Kidney (tissue), 14 donors: ENCODE data around the gene SLC23A3. TPM values are rescaled to one million over a fixed set of nuclear protein-coding genes. Genes with fewer than 3 reads are reported as not detected.

Experiments used
- DNase-seq, 5 donors: peaks; one replicate each; pipeline ENCODE4 v3.0.0-alpha.2; 2013 to 2020
- FAIRE-seq: peaks from 2 replicates; lab custom pipeline; 2012; peaks lifted over from hg19 to GRCh38; lab: Jason Lieb, UNC
- H3K27ac ChIP-seq, 2 donors: one replicate each; pipeline ENCODE4 v1.7.0; 2013; ENCODE audit warnings: low read depth in 2 of 2, low read length in 2 of 2, inconsistent platforms in 1 of 2
- H3K27me3 ChIP-seq: one replicate; pipeline ENCODE4 v1.7.1; 2013; ENCODE audit warnings: low read length, inconsistent platforms; ENCODE audit not compliant: control insufficient read depth, insufficient read depth
- H3K36me3 ChIP-seq, 3 donors: one replicate each; pipeline versions ENCODE4 v1.7.0 to v1.7.1; 2013; ENCODE audit warnings: low read length in 3 of 3, control low read depth in 1 of 3, inconsistent platforms in 1 of 3; ENCODE audit not compliant: insufficient read depth in 3 of 3, control insufficient read depth in 2 of 3
- H3K4me1 ChIP-seq, 3 donors: one replicate each; pipeline versions ENCODE4 v1.7.0 to v1.7.1; 2013; ENCODE audit warnings: low read length in 3 of 3, inconsistent platforms in 1 of 3, low read depth in 1 of 3; ENCODE audit not compliant: control insufficient read depth in 2 of 3, insufficient read depth in 2 of 3
- H3K4me3 ChIP-seq, 3 donors: one replicate each; pipeline versions ENCODE4 v1.7.0 to v1.8.1; 2013; ENCODE audit warnings: low read length in 3 of 3, control low read depth in 1 of 3, inconsistent platforms in 1 of 3
- H3K9ac ChIP-seq, 3 donors: one replicate each; pipeline versions ENCODE4 v1.7.0 to v1.7.1; 2013; ENCODE audit warnings: low read length in 3 of 3, control low read depth in 1 of 3, inconsistent platforms in 1 of 3
- H3K9me3 ChIP-seq, 3 donors: one replicate each; pipeline versions ENCODE4 v1.7.0 to v1.7.1; 2013; ENCODE audit warnings: low read length in 3 of 3, control low read depth in 1 of 3, inconsistent platforms in 1 of 3; ENCODE audit not compliant: control insufficient read depth in 2 of 3, insufficient read depth in 1 of 3
- CTCF ChIP-seq: IDR thresholded peaks from 3 replicates; pipeline ENCODE4 v1.5.1; 2012; ENCODE audit warnings: mild to moderate bottlenecking, moderate library complexity, borderline replicate concordance; ENCODE audit not compliant: insufficient read depth; ENCODE audit errors: extremely low read depth
- intact Hi-C: fragments of 100-400 bp; cut with DNase I; formaldehyde crosslinking; loops from one replicate; pipeline ENCODE4 v1.11.1; 2022
- polyA plus RNA-seq: library from polyadenylated mRNA; stranded (reverse); fragments of 350-450 nt; fragmentation: Illumina TruSeq; extraction: RNeasy Lipid Tissue Mini Kit (QIAGEN cat#74804); gene quantifications from one replicate; pipeline ENCODE4 v1.2.3, GENCODE V29; 2014; ENCODE audit warnings: low read depth, low replicate concordance; ENCODE audit not compliant: insufficient read depth
- total RNA-seq: library from RNA; stranded (reverse); fragmentation: NEBNext Ultra II Directional; extraction: Animal tissue kit (Norgen Biotek cat#: 25700); gene quantifications from one replicate; pipeline ENCODE4 v1.2.1, GENCODE V29; 2021
- donor health status: control.
- donor health status: control.
- donor health status: control.
- donor health status: control.
- donor health status: control.
- donor health status: DM: yes; HTN: yes; CAD: no.
- donor health status: Normal renal cell carcinoma (clear cell type).

Gene SLC23A3
- total and polyA plus RNA-seq, 2 donors from 2014 or later: 2.8 to 10.9 TPM

GRCh38 chr2:219133976-219134375, 35.9 kb downstream of the SLC23A3 start:
- Histone ChIP-seq H3K4me1 (no peaks in the 10 kb centered on the region), H3K27me3 (no peaks in the 10 kb centered on the region), H3K9me3 (no peaks in the 10 kb centered on the region), H3K27ac (no peak overlapping the region), H3K36me3 (no peaks in the 10 kb centered on the region), H3K9ac (no peak overlapping the region), H3K4me3 (no peak overlapping the region)
- intact Hi-C loops: no loop called here
- no peak for DNase-seq
- FAIRE-seq: no peak
- no peak for TF ChIP-seq CTCF

- no peak for FAIRE-seq
- no peaks in the 10 kb centered on the region for H3K9me3 ChIP-seq
- no peak for DNase-seq
- no peak overlapping the region for H3K4me3 ChIP-seq
- H3K4me1 ChIP-seq: peaks cover 0 to 12% (median 6%) of the 10 kb centered on the region in 3 donors
- H3K27me3 ChIP-seq: no peaks in the 10 kb centered on the region
- intact Hi-C loops: no loop called here
- no peaks in the 10 kb centered on the region for H3K36me3 ChIP-seq
- TF ChIP-seq CTCF: no peak
- H3K27ac ChIP-seq: no peak overlapping the region
- H3K9ac ChIP-seq: no peak overlapping the region
Observed at GRCh38 chr2:219131744-219132143, 38.1 kb downstream of the SLC23A3 start.

- Histone ChIP-seq H3K4me1 (peaks cover 0 to 12% (median 10%) of the 10 kb centered on the region in 3 donors), H3K9ac (no peak overlapping the region), H3K36me3 (no peaks in the 10 kb centered on the region), H3K9me3 (no peaks in the 10 kb centered on the region), H3K27ac (no peak overlapping the region), H3K27me3 (no peaks in the 10 kb centered on the region), H3K4me3 (no peak overlapping the region)
- no peak for TF ChIP-seq CTCF
- intact Hi-C loops: no loop called here
- FAIRE-seq (no peak), DNase-seq (no peak)
Observed at GRCh38 chr2:219131327-219131726, 38.5 kb downstream of the SLC23A3 start.

- Histone ChIP-seq H3K9ac (no peak overlapping the region), H3K4me3 (no peak overlapping the region), H3K27me3 (no peaks in the 10 kb centered on the region), H3K4me1 (peaks cover 0 to 19% (median 14%) of the 10 kb centered on the region in 3 donors), H3K27ac (no peak overlapping the region), H3K9me3 (no peaks in the 10 kb centered on the region), H3K36me3 (no peaks in the 10 kb centered on the region)
- DNase-seq (no peak), FAIRE-seq (no peak)
- intact Hi-C loops: no loop called here
- no peak for TF ChIP-seq CTCF
Observed at GRCh38 chr2:219129589-219129988, 40.2 kb downstream of the SLC23A3 start.
